Naive thymus-derived CD8-positive, alpha-beta T cell (primary cell): ENCODE results near the gene GREB1. TPM values are rescaled to one million over a fixed set of nuclear protein-coding genes. Genes with fewer than 3 reads are reported as not detected.

Experiments
- ATAC-seq, 2 donors: fragments of 150-1000 bp; cut with Tn5 transposase in 1 of 2; sonication (Bioruptor Pico), chemical (Tn5 transposase) in 1 of 2; 1 replicate in 1 of 2; 2 replicates in 1 of 2; pipeline ENCODE4 v1.10.0; 2021; ENCODE audit warnings: mild to moderate bottlenecking in 2 of 2, moderate library complexity in 2 of 2
- POLR2A ChIA-PET: fragments of 350-600 bp; sonication (Branson Sonifier 250); formaldehyde crosslinking; loops from one replicate; lab custom pipeline; 2021; ENCODE audit warnings: antibody characterized with exemption; lab: Charles Lee
- DNase-seq, 10 donors: peaks; one replicate each; pipeline versions ENCODE4 v3.0.0 to v3.0.0-alpha.2; 2020 to 2022
- H3K27ac Mint-ChIP-seq, 10 donors: one replicate each; pipeline ENCODE4 v1.8.0; 2020 to 2022; ENCODE audit warnings: mild to moderate bottlenecking in 10 of 10, mixed read lengths in 10 of 10, moderate library complexity in 4 of 10, inconsistent platforms in 1 of 10
- H3K27me3 Mint-ChIP-seq, 5 donors: one replicate each; pipeline ENCODE4 v1.8.0; 2021 to 2022; ENCODE audit warnings: mixed read lengths in 5 of 5
- H3K36me3 Mint-ChIP-seq, 3 donors: one replicate each; pipeline ENCODE4 v1.8.0; 2020 to 2022; ENCODE audit warnings: mixed read lengths in 3 of 3, mild to moderate bottlenecking in 2 of 3, inconsistent platforms in 1 of 3
- H3K4me1 Mint-ChIP-seq, 4 donors: one replicate each; pipeline ENCODE4 v1.8.0; 2021 to 2022; ENCODE audit warnings: mixed read lengths in 4 of 4
- H3K4me3 Mint-ChIP-seq, 10 donors: one replicate each; pipeline ENCODE4 v1.8.0; 2020 to 2022; ENCODE audit warnings: mild to moderate bottlenecking in 10 of 10, mixed read lengths in 10 of 10, moderate library complexity in 6 of 10, inconsistent platforms in 1 of 10
- H3K9me3 Mint-ChIP-seq, 9 donors: one replicate each; pipeline ENCODE4 v1.8.0; 2020 to 2022; ENCODE audit warnings: mixed read lengths in 9 of 9, mild to moderate bottlenecking in 3 of 9, inconsistent platforms in 1 of 9, moderate library complexity in 1 of 9
- polyA plus RNA-seq, 3 donors: library from polyadenylated mRNA; unstranded; fragments of 300-500 nt; fragmentation: Illumina TruSeq; gene quantifications; one replicate each; pipeline ENCODE4 v1.2.3, GENCODE V29; 2021
- total RNA-seq, 8 experiments: library from RNA in 2 of 8; stranded (reverse) in 2 of 8; gene quantifications; one replicate each; pipeline ENCODE4 v1.2.3 and lab custom pipeline; 2021 to 2026

The GREB1 gene
- total and polyA plus RNA-seq, 5 experiments from 2014 or later: 0.05 to 1.1 (median 0.41) TPM

- Mint-ChIP-seq H3K4me1 (peaks cover 0 to 7% (median under 1%) of the 10 kb centered on the region in 4 donors), H3K4me3 (no peak overlapping the region), H3K27me3 (peaks cover 11 to 57% (median 38%) of the 10 kb centered on the region in 5 donors), H3K36me3 (peaks cover 2 to 18% (median 6%) of the 10 kb centered on the region in 3 donors), H3K27ac (no peak overlapping the region), H3K9me3 (peaks cover 0 to 22% (median 12%) of the 10 kb centered on the region in 9 donors)
- POLR2A ChIA-PET: no interaction called here
- ATAC-seq (no peak), DNase-seq (no peak)
Measured at GRCh38 chr2:11665510-11666362, 131.9 kb downstream of the GREB1 start.

GRCh38 chr2:11667194-11667593 is 133.3 kb downstream of the GREB1 start:
- no peak overlapping the region for H3K4me3 Mint-ChIP-seq
- H3K27me3 Mint-ChIP-seq: peaks cover 12 to 49% (median 34%) of the 10 kb centered on the region in 5 donors
- POLR2A ChIA-PET: no interaction called here
- H3K27ac Mint-ChIP-seq: no peak overlapping the region
- DNase-seq (no peak), ATAC-seq (no peak)
- peaks cover 0 to 14% (median 4%) of the 10 kb centered on the region in 3 donors for H3K36me3 Mint-ChIP-seq
- H3K9me3 Mint-ChIP-seq: peaks cover 0 to 16% (median 8%) of the 10 kb centered on the region in 9 donors
- peaks cover 0 to 7% (median under 1%) of the 10 kb centered on the region in 4 donors for H3K4me1 Mint-ChIP-seq

- no peak for ATAC-seq
- Mint-ChIP-seq H3K27ac (no peak overlapping the region), H3K27me3 (peaks cover 13 to 51% (median 34%) of the 10 kb centered on the region in 5 donors), H3K4me3 (no peak overlapping the region), H3K9me3 (peaks cover 0 to 7% (median 4%) of the 10 kb centered on the region in 9 donors), H3K36me3 (peaks cover 0 to 8% (median 4%) of the 10 kb centered on the region in 3 donors), H3K4me1 (peaks cover 0 to 7% (median 3%) of the 10 kb centered on the region in 4 donors)
- POLR2A ChIA-PET: no interaction called here
- no peak for DNase-seq
Measured at GRCh38 chr2:11667866-11668637, 134.2 kb downstream of the GREB1 start.

GRCh38 chr2:11669454-11670291 is 135.8 kb downstream of the GREB1 start, which contains the start of gene NTSR2:
Gene NTSR2 (minus strand): TSS chr2:11670195. CDS start chr2:11670129, 66 bp downstream.
- Mint-ChIP-seq H3K4me1 (peaks cover 0 to 7% (median 3%) of the 10 kb centered on the region in 4 donors), H3K27me3 (peaks cover 15 to 60% (median 34%) of the 10 kb centered on the region in 5 donors), H3K9me3 (peaks cover 0 to 4% (median 0%) of the 10 kb centered on the region in 9 donors), H3K36me3 (peaks cover 0 to 6% (median 4%) of the 10 kb centered on the region in 3 donors), H3K4me3 (no peak within 1 kb of the TSS), H3K27ac (peak within 1 kb of the TSS in 1 of 10 donors; percentile 18)
- peak in 2 of 10 donors; percentile 5 to 17 for DNase-seq
- peak; percentile 54 to 61 for ATAC-seq
- POLR2A ChIA-PET: no interaction called here

- H3K9me3 Mint-ChIP-seq: peaks cover 0 to 8% (median 0%) of the 10 kb centered on the region in 9 donors
- peaks cover 0 to 6% (median 4%) of the 10 kb centered on the region in 3 donors for H3K36me3 Mint-ChIP-seq
- no peak overlapping the region for H3K4me3 Mint-ChIP-seq
- ATAC-seq (no peak), DNase-seq (no peak)
- peaks cover 23 to 70% (median 45%) of the 10 kb centered on the region in 5 donors for H3K27me3 Mint-ChIP-seq
- no peak overlapping the region for H3K27ac Mint-ChIP-seq
- H3K4me1 Mint-ChIP-seq: peaks cover 0 to 7% (median 3%) of the 10 kb centered on the region in 4 donors
- POLR2A ChIA-PET: no interaction called here
Measured at GRCh38 chr2:11672407-11672806, 138.6 kb downstream of the GREB1 start.

GRCh38 chr2:11674983-11675382 is 141.1 kb downstream of the GREB1 start:
- Mint-ChIP-seq H3K36me3 (peaks cover 0 to 6% (median 4%) of the 10 kb centered on the region in 3 donors), H3K27ac (no peak overlapping the region), H3K27me3 (peaks cover 17 to 66% (median 38%) of the 10 kb centered on the region in 5 donors), H3K4me1 (peaks cover 0 to 6% (median 2%) of the 10 kb centered on the region in 4 donors), H3K4me3 (no peak overlapping the region), H3K9me3 (peaks cover 0 to 8% (median 0%) of the 10 kb centered on the region in 9 donors)
- ATAC-seq: no peak
- no peak for DNase-seq
- POLR2A ChIA-PET: no interaction called here

GRCh38 chr2:11675423-11676112 is 141.7 kb downstream of the GREB1 start:
- no peak for DNase-seq
- H3K27ac Mint-ChIP-seq: no peak overlapping the region
- peaks cover 0 to 8% (median 0%) of the 10 kb centered on the region in 9 donors for H3K9me3 Mint-ChIP-seq
- H3K27me3 Mint-ChIP-seq: peaks cover 14 to 60% (median 33%) of the 10 kb centered on the region in 5 donors
- POLR2A ChIA-PET: no interaction called here
- peaks cover 0 to under 1% (median 0%) of the 10 kb centered on the region in 3 donors for H3K36me3 Mint-ChIP-seq
- ATAC-seq: no peak
- H3K4me3 Mint-ChIP-seq: no peak overlapping the region
- peaks cover 0 to 4% (median 0%) of the 10 kb centered on the region in 4 donors for H3K4me1 Mint-ChIP-seq

- POLR2A ChIA-PET: no interaction called here
- no peak overlapping the region for H3K27ac Mint-ChIP-seq
Measured at GRCh38 chr2:11676640-11677039, 142.8 kb downstream of the GREB1 start.

GRCh38 chr2:11677136-11678055 is 143.6 kb downstream of the GREB1 start:
- H3K27ac Mint-ChIP-seq: no peak overlapping the region
- peaks cover 0 to 8% (median 0%) of the 10 kb centered on the region in 9 donors for H3K9me3 Mint-ChIP-seq
- ATAC-seq (no peak), DNase-seq (no peak)
- POLR2A ChIA-PET: no interaction called here
- H3K27me3 Mint-ChIP-seq: peaks cover 12 to 49% (median 28%) of the 10 kb centered on the region in 5 donors
- no peaks in the 10 kb centered on the region for H3K36me3 Mint-ChIP-seq
- no peak overlapping the region for H3K4me3 Mint-ChIP-seq
- peaks cover under 1 to 7% (median 3%) of the 10 kb centered on the region in 4 donors for H3K4me1 Mint-ChIP-seq

More at GRCh38 chr2:11676640-11677039, 142.8 kb downstream of the GREB1 start:
- Mint-ChIP-seq H3K9me3 (peaks cover 0 to 8% (median 0%) of the 10 kb centered on the region in 9 donors), H3K27me3 (peaks cover 14 to 53% (median 28%) of the 10 kb centered on the region in 5 donors), H3K36me3 (no peaks in the 10 kb centered on the region), H3K4me1 (peaks cover 0 to 4% (median 0%) of the 10 kb centered on the region in 4 donors), H3K4me3 (no peak overlapping the region)
- no peak for ATAC-seq
- no peak for DNase-seq

- peaks cover 0 to 10% (median 3%) of the 10 kb centered on the region in 4 donors for H3K4me1 Mint-ChIP-seq
- peaks cover 10 to 50% (median 36%) of the 10 kb centered on the region in 5 donors for H3K27me3 Mint-ChIP-seq
Measured at GRCh38 chr2:11678306-11678960, 144.6 kb downstream of the GREB1 start.

More at GRCh38 chr2:11678306-11678960, 144.6 kb downstream of the GREB1 start:
- Mint-ChIP-seq H3K4me3 (no peak overlapping the region), H3K9me3 (peaks cover 0 to 8% (median 0%) of the 10 kb centered on the region in 9 donors), H3K27ac (no peak overlapping the region), H3K36me3 (no peaks in the 10 kb centered on the region)
- ATAC-seq (no peak), DNase-seq (no peak)
- POLR2A ChIA-PET: no interaction called here
